DLD1 (cell line): ENCODE results near the gene TTC39C.
"Not testable (repeated sequence)": the region's sequence is repeated elsewhere in the genome, so short reads cannot be mapped to it uniquely, and the experiment has no call there.

Source experiments
- in situ Hi-C: cut with HindIII; loops from 2 replicates; pipeline ENCODE4 v1.10.0; 2017; ENCODE audit warnings: low sequenced_read_pairs

Gene TTC39C

DNA sequence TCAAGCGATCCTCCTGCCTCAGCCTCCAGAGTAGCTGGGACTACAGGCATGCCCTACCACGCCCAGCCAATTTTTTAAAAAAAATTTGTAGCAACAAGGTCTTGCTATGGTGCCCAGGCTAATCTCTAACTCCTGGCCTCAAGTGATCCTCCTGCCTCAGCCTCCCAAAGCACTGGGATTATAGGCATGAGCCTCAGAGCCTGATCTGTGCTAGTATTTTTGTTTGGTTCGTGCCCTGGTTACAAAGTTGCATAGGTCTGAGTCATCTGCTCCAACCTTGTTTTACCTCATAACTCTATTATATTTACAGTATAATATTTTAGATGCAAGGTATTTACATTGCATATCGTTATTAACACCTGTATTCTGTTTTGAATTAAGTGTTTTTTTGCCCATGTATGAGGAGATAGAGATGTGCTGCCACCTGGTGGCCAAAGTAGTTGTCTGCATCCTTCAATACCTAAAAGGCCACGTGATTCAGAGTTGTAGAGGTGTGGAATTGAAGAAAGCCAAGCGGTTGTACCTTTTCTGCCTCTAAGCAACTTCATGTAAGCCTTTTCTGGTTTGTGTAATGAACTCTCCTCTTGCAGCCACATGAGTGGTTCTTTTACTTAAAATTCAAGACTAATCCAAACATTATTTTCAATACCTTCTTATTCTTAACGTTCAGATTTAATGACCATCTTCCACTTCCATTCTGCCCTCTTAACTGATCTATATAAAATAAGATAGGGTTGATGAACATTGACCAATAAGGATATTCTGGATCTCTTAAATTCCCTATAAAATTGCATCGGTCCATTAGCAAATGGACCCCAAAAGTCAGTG lies 104.4 kb downstream of the TTC39C start:
- in situ Hi-C loops = no loop called here

DNA sequence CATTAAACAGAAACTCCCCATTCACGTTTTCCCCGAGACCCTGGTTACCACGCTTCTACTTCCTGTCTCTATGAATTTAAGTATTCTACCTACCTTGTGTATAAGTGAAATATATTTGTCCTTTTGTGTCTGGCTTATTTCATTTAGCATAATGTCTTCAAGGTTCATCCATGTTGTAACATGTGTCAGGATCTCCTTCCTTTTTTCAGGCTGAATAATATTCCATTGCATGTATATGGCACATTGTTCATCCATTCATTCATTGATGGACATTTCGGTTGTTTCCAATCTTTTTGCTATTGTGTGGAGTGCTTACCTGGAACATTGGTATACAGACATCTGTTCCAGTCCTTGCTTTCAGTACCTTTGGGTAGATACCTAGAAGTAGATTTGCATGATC lies 106.1 kb downstream of the TTC39C start:
- in situ Hi-C loops = no loop called here

DNA sequence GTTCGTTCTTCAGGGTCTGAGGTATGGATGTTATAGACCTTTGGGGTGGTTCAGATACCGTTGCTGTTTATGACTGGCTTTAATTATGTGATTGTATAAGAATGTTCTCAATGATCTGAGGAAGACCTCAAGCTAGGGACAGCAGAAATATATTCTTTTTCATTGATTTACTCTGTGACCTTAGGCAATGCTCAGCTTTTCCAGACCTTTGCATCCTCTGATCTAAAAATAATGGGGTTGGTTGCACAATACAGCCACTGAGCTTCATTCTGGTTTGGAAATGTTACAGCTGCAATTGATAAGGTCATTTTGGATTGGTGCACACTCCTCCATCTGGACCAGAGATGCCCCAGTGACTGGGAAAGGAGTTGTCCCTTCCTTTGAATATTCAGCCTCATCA lies 107.1 kb downstream of the TTC39C start:
- in situ Hi-C loops = no loop called here

DNA sequence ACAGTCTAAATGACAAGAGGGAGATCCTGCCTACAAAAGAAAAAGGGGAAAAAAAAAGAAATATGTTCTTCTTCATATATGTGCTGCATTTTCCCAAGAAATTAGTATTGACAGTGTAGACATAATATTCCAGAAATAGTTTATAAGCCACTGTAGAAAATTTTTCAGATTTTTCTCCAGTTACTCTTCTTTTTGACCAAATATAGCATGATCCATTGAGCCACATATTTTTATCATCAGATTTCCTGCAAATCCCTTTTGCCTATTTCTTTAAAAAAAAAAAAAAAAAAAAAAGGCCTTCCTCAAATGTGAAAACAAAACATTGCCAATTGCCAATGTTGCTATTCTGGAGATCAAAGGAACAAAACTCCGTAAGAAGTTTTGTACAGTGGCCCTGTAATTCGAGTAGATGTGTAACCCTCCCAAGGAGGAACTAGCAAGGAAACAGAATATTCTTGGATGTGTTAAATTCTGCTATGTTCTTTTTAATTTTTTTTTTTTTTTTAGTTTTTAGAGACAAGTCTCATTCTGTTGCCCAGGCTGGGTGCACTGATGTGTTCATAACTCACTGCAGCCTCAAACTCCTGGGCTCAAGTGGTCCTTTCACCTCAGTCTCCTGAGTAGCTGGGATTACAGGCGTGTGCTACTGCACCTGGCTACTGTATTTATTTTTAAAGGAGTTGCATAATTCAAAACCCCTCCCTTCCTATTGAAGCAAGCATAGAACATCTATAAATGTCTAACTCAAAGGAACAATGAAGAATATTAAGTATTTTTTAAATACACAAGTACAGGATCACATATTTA lies 111.8 kb downstream of the TTC39C start:
- in situ Hi-C loops = no loop called here

GRCh38 chr18:24127735-24128134 lies 113.2 kb downstream of the TTC39C start:
- in situ Hi-C loops = no loop called here

GRCh38 chr18:24128700-24129099 lies 114.1 kb downstream of the TTC39C start:
- in situ Hi-C loops = no loop called here

DNA sequence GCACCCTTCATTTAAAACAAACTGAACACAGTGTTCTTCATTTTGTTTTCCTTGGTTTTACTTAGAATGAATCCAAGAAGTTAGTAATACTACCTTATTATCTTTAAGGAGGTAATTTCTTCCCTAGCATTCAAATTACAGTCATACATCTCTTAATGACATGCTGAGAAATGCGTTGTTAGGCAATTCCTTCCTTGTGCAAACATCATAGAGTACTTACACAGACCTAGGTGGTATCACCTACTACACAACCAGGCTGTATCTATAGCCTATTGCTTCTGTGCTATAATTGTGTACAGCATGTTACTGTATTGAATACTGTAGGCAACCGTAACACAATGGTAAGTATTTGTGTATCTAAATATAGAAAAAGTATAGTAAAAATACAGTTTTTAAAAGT lies 115.9 kb downstream of the TTC39C start:
- in situ Hi-C loops = no loop called here

GRCh38 chr18:24136967-24137373 lies 122.4 kb downstream of the TTC39C start:
- in situ Hi-C loops = no loop called here

- in situ Hi-C loops = no loop called here
These were observed 123.8 kb downstream of the TTC39C start for GRCh38 chr18:24138409-24138788.

GRCh38 chr18:24138789-24139616 lies 124.4 kb downstream of the TTC39C start, which contains the start of gene CABYR:
TSS of gene CABYR (plus strand) at chr18:24139062. CDS start at chr18:24143115, 4,053 bp downstream.
- in situ Hi-C loops = no loop called here

DNA sequence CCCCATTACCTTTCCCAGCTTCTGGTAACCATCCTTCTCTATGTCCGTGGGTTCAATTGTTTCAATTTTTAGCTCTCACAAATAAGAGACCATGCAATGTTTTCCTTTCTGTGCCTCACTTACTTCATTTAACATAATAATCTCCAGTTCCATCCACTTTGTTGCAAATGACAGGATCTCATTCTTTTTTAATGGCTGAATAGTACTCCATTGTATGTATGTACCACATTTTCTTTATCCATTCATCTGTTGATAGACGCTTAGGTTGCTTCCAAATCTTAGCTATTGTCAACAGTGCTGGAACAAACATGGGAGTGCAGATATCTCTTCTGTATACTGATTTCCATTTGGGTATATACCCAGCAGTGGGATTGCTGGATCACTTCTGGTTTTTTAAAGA lies 126.1 kb downstream of the TTC39C start:
- in situ Hi-C loops = no loop called here

DNA sequence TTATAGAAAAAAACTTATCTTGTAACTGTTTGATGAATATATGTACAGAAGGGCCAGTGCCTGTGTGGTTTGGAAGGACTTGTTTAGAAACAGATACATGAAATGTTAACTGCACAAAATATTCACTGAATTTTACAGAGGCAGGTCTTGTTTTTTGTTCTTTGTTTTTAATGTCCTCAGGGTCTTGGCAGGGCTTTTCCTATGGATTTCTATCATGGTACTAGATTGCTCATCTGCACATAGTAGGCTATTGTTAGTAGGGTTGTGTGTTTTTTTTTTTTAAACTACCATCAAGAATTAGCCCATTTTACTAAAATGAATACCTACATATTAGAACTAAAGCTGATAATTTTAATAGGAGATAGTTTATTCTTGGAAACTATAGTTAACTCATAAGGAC lies 127.8 kb downstream of the TTC39C start:
- in situ Hi-C loops = no loop called here

GRCh38 chr18:24149591-24149990 lies 135.0 kb downstream of the TTC39C start:
- in situ Hi-C loops = not testable (repeated sequence)

DNA sequence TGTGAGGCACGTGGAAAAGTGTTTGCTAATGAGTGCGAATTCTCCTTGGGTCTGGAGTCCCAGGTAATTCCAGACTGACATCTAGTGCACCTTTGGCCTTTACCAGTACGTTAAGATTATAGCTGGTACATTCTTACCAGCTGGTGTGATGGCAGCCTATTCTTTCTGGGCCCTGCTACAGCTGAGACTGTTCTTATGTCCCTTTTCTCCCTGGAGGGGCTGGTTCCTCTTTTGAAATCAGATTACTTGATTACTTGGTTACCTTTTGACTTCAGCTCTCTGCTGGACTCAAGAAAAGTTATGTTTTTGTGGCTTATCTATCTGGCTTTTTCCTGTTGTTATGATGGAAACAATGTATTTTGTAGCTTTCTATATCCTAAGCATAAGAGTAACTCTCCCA lies 138.8 kb downstream of the TTC39C start:
- in situ Hi-C loops = no loop called here

DNA sequence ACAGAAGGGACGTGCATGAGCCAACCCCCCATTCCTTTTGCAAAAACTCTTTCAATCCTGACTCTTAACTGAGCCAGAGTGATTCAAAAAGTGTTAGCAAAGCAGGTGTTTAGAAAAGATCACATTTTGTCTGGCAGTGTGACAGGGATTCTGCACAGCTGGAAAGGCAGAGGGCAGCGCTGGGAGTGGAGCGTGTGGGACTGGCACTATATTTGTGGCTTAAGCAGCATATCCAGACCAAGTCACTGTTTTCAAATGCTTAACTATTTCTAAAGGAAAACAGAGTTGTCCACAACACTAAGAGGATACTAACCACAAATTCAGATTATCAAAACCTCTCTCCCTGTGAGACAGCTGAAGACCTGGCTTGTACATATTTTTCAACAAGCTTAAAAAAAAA lies 143.3 kb downstream of the TTC39C start:
- in situ Hi-C loops = no loop called here

GRCh38 chr18:24160086-24160485 lies 145.5 kb downstream of the TTC39C start:
- in situ Hi-C loops = no loop called here

DNA sequence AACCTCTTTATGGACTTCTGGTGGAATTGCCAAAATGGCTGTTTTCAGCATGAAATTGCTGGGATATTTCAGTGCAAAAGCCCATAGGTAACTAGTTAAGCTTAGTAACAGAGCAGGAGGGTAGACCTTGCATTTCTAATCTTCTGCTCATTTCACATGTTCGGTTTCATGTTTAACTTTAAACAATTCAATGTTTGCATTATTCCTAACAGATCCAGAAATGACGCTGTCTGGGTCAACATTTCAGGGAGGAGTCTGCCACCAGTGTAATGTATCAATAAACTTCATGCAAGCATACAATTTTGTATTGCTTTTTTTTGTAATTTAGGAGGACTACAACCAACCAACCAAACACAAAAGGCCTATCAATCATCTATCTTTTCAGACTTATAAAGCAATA lies 146.8 kb downstream of the TTC39C start:
- in situ Hi-C loops = no loop called here

DNA sequence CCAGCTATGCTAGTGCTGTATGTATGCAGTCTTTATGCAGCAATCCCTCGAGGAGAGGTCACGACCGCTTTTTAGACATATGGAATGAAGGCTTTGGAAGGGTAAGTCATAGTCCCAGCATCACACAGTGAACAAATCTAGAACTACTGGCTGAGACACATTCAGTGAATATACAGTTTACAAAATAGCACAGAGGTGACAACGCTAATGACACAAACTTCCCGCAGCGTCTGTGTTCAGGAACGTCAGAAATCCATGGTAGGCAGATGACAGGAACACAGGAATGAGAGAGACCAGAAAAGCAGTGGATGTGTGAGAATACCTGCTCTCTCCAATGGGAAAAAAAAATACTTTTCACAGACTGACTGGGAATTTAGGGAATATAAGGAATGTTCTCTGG lies 153.9 kb downstream of the TTC39C start:
- in situ Hi-C loops = no loop called here

- in situ Hi-C loops = no loop called here
These were observed 155.8 kb downstream of the TTC39C start for GRCh38 chr18:24170360-24170759.

- in situ Hi-C loops = no loop called here
These were observed 159.4 kb downstream of the TTC39C start for GRCh38 chr18:24173997-24174396.

GRCh38 chr18:24176727-24177416 lies 162.3 kb downstream of the TTC39C start:
- in situ Hi-C loops = no loop called here
